DND-41 (cell line): ENCODE measurements around the gene TREML1.

Experiments used
- ATAC-seq: fragments of 200-7000 bp; cut with Tn5 transposase; 3 replicates; pipeline ENCODE4 v1.9.1; 2021; ENCODE audit warnings: low read depth; ENCODE audit not compliant: insufficient read depth
- DNase-seq: peaks from one replicate; pipeline ENCODE4 v3.0.0-alpha.2; 2020
- H2AFZ ChIP-seq: 2 replicates; pipeline ENCODE4 v1.6.0; 2012; ENCODE audit warnings: low read depth, low read length
- H3K27ac ChIP-seq: 2 replicates; pipeline ENCODE4 v1.5.1; 2012; ENCODE audit warnings: low read length, inconsistent platforms
- H3K27me3 ChIP-seq: fragments of 200-600 bp; sonication (generic); 2 replicates; pipeline ENCODE4 v1.6.0; 2012; ENCODE audit warnings: low read length, mild to moderate bottlenecking, inconsistent platforms; ENCODE audit not compliant: insufficient read depth, poor library complexity
- H3K36me3 ChIP-seq: 2 replicates; pipeline ENCODE4 v1.5.1; 2012; ENCODE audit warnings: low read length, inconsistent platforms; ENCODE audit not compliant: insufficient read depth
- H3K4me1 ChIP-seq: 2 replicates; pipeline ENCODE4 v1.5.1; 2012; ENCODE audit warnings: mild to moderate bottlenecking, low read length; ENCODE audit not compliant: insufficient read depth
- H3K4me2 ChIP-seq: 2 replicates; pipeline ENCODE4 v1.6.0; 2012; ENCODE audit warnings: mild to moderate bottlenecking, moderate library complexity, low read length, inconsistent platforms; ENCODE audit not compliant: insufficient read depth
- H3K4me3 ChIP-seq, 2 experiments: fragments of 200-600 bp in 1 of 2; shearing (Covaris generic) in 1 of 2; 2 replicates each; pipeline ENCODE4 v1.5.1; 2012 to 2016; ENCODE audit warnings: inconsistent platforms in 2 of 2, low read length in 2 of 2, mild to moderate bottlenecking in 2 of 2, low read depth in 1 of 2, moderate library complexity in 1 of 2
- H3K79me2 ChIP-seq: 2 replicates; pipeline ENCODE4 v1.6.0; 2012; ENCODE audit warnings: low read length, inconsistent platforms; ENCODE audit not compliant: insufficient read depth
- H3K9ac ChIP-seq: 2 replicates; pipeline ENCODE4 v1.6.0; 2012; ENCODE audit warnings: low read depth, mild to moderate bottlenecking, inconsistent platforms, low read length, moderate library complexity
- H3K9me3 ChIP-seq: 2 replicates; pipeline ENCODE4 v1.5.1; 2012; ENCODE audit warnings: low read length, moderate library complexity, mild to moderate bottlenecking, inconsistent platforms; ENCODE audit not compliant: insufficient read depth, severe bottlenecking
- H4K20me1 ChIP-seq: 2 replicates; pipeline ENCODE4 v1.6.0; 2012; ENCODE audit warnings: low read length; ENCODE audit not compliant: insufficient read depth
- CTCF ChIP-seq: IDR thresholded peaks from 2 replicates; pipeline ENCODE4 v1.5.1; 2012; ENCODE audit warnings: borderline replicate concordance, low read length, moderate library complexity, mild to moderate bottlenecking; ENCODE audit not compliant: poor library complexity, severe bottlenecking; ENCODE audit errors: extremely low read depth
- EZH2 ChIP-seq: IDR thresholded peaks from 3 replicates; pipeline ENCODE4 v1.6.1; 2012; ENCODE audit warnings: borderline replicate concordance, low read depth, mild to moderate bottlenecking, moderate library complexity, low read length, inconsistent platforms; ENCODE audit not compliant: severe bottlenecking

TREML1 gene

GRCh38 chr6:41187924-41188886, 34.1 kb upstream of the TREML1 start:
- ATAC-seq (no peak), DNase-seq (no peak)
- Histone ChIP-seq H4K20me1 (no peaks in the 10 kb centered on the region), H3K9me3 (peaks cover 11% of the 10 kb centered on the region), H3K36me3 (0 out of 2 replicates have a peak, but pooled peaks cover 3% of the 10 kb centered on the region), H3K27ac (no peak overlapping the region), H3K79me2 (no peaks in the 10 kb centered on the region), H3K27me3 (no peaks in the 10 kb centered on the region), H2AFZ (no peak overlapping the region), H3K4me2 (no peak overlapping the region), H3K4me3 (no peak overlapping the region), H3K9ac (no peak overlapping the region), H3K4me1 (no peaks in the 10 kb centered on the region; the same call in 1 of the 2 replicates)
- TF ChIP-seq CTCF (no peak), EZH2 (no peak)

- Histone ChIP-seq H3K79me2 (no peaks in the 10 kb centered on the region), H3K4me2 (no peak overlapping the region), H2AFZ (0 out of 2 replicates have a peak overlapping the region, but pooled peaks have one; percentile 21), H4K20me1 (no peaks in the 10 kb centered on the region), H3K36me3 (0 out of 2 replicates have a peak, but pooled peaks cover 3% of the 10 kb centered on the region), H3K9ac (no peak overlapping the region), H3K9me3 (peaks cover 11% of the 10 kb centered on the region), H3K4me3 (no peak overlapping the region), H3K4me1 (peaks cover 12% of the 10 kb centered on the region; the same call in 1 of the 2 replicates), H3K27ac (peak overlapping the region; percentile 33), H3K27me3 (no peaks in the 10 kb centered on the region)
- TF ChIP-seq EZH2: no peak
- TF ChIP-seq CTCF: no peak
- ATAC-seq (no peak), DNase-seq (no peak)
These were observed 31.9 kb upstream of the TREML1 start for GRCh38 chr6:41186031-41186562.

- H3K4me2 ChIP-seq: no peak overlapping the region
- H3K79me2 ChIP-seq: no peaks in the 10 kb centered on the region
- H3K27me3 ChIP-seq: no peaks in the 10 kb centered on the region
- no peak overlapping the region for H3K9ac ChIP-seq
- TF ChIP-seq EZH2 (no peak), CTCF (no peak)
- DNase-seq: no peak
- no peaks in the 10 kb centered on the region for H3K36me3 ChIP-seq
- H3K27ac ChIP-seq: no peak overlapping the region
- ATAC-seq: no peak
- peaks cover 12% of the 10 kb centered on the region; the same call in 1 of the 2 replicates for H3K4me1 ChIP-seq
- H2AFZ ChIP-seq: no peak overlapping the region
- H4K20me1 ChIP-seq: no peaks in the 10 kb centered on the region
- H3K4me3 ChIP-seq: no peak overlapping the region
- peaks cover 4% of the 10 kb centered on the region for H3K9me3 ChIP-seq
These were observed 30.6 kb upstream of the TREML1 start for GRCh38 chr6:41184761-41185160.
